Measurements from ENCODE around the gene HIGD2A.

Gene HIGD2A

GRCh38 chr5:176415952-176416924, 27.7 kb downstream of the HIGD2A start, which contains the start of gene CLTB:
CLTB (minus strand) TSS chr5:176416539; CDS start chr5:176416363, 176 bp downstream.
- peak; percentile 97 for DNase-seq (ENCODE audit: low read depth, low spot score)

- no peak for DNase-seq (ENCODE audit: low read depth, low spot score)
Measured at GRCh38 chr5:176416965-176417364, 28.4 kb downstream of the HIGD2A start.

GRCh38 chr5:176418251-176418650, 29.7 kb downstream of the HIGD2A start:
- no peak for DNase-seq (ENCODE audit: low read depth, low spot score)

- DNase-seq (ENCODE audit: low read depth, low spot score): no peak
Measured at GRCh38 chr5:176420086-176420485, 31.5 kb downstream of the HIGD2A start.

GRCh38 chr5:176420972-176421544, 32.5 kb downstream of the HIGD2A start:
- DNase-seq (ENCODE audit: low read depth, low spot score): no peak

GRCh38 chr5:176424181-176424580, 35.6 kb downstream of the HIGD2A start:
- DNase-seq (ENCODE audit: low read depth, low spot score): no peak

GRCh38 chr5:176425138-176425537, 36.6 kb downstream of the HIGD2A start:
- DNase-seq (ENCODE audit: low read depth, low spot score): peak; percentile 87

- DNase-seq (ENCODE audit: low read depth, low spot score): no peak
Measured at GRCh38 chr5:176425791-176426190, 37.2 kb downstream of the HIGD2A start.

- no peak for DNase-seq (ENCODE audit: low read depth, low spot score)
Measured at GRCh38 chr5:176426876-176427275, 38.3 kb downstream of the HIGD2A start.

GRCh38 chr5:176427971-176428370, 39.4 kb downstream of the HIGD2A start:
- no peak for DNase-seq (ENCODE audit: low read depth, low spot score)

- DNase-seq (ENCODE audit: low read depth, low spot score): no peak
Measured at GRCh38 chr5:176429972-176430371, 41.4 kb downstream of the HIGD2A start.

GRCh38 chr5:176432707-176433106, 44.2 kb downstream of the HIGD2A start:
- DNase-seq (ENCODE audit: low read depth, low spot score): no peak

- no peak for DNase-seq (ENCODE audit: low read depth, low spot score)
Measured at GRCh38 chr5:176436656-176437055, 48.1 kb downstream of the HIGD2A start.

GRCh38 chr5:176438959-176439757, 50.6 kb downstream of the HIGD2A start:
- peak; percentile 74 for DNase-seq (ENCODE audit: low read depth, low spot score)
